Nephron progenitor cell (in vitro differentiated cells): ENCODE results near the gene GFER.

Experiments
- DNase-seq: peaks from one replicate; pipeline ENCODE4 v3.0.0; 2021
- H3K27ac Mint-ChIP-seq: 2 replicates; pipeline ENCODE4 v1.8.0; 2021; ENCODE audit warnings: mild to moderate bottlenecking, moderate library complexity, mixed read lengths
- H3K27me3 Mint-ChIP-seq: 2 replicates; pipeline ENCODE4 v1.8.0; 2021; ENCODE audit warnings: mild to moderate bottlenecking, low read depth, mixed read lengths; ENCODE audit not compliant: poor library complexity
- H3K36me3 Mint-ChIP-seq: 2 replicates; pipeline ENCODE4 v1.8.0; 2021; ENCODE audit warnings: low read depth, mixed read lengths
- H3K4me1 Mint-ChIP-seq: 2 replicates; pipeline ENCODE4 v1.8.0; 2021; ENCODE audit warnings: mixed read lengths
- H3K4me3 Mint-ChIP-seq: 2 replicates; pipeline ENCODE4 v1.8.0; 2021; ENCODE audit warnings: mild to moderate bottlenecking, moderate library complexity, mixed read lengths
- H3K9me3 Mint-ChIP-seq: 2 replicates; pipeline ENCODE4 v1.8.0; 2021; ENCODE audit warnings: mild to moderate bottlenecking, moderate library complexity, mixed read lengths
- CTCF ChIP-seq: fragments of 200-600 bp; sonication (generic); IDR thresholded peaks from 2 replicates; pipeline ENCODE4 v1.5.0; 2021; ENCODE audit warnings: antibody characterized with exemption

The GFER gene

GRCh38 chr16:2002406-2003230 is 18.6 kb downstream of the GFER start:
- Mint-ChIP-seq H3K36me3 (peaks cover 16% of the 10 kb centered on the region), H3K9me3 (no peaks in the 10 kb centered on the region), H3K27me3 (no peaks in the 10 kb centered on the region), H3K4me3 (no peak overlapping the region), H3K4me1 (peaks cover 31% of the 10 kb centered on the region), H3K27ac (no peak overlapping the region)
- TF ChIP-seq CTCF: no peak
- DNase-seq: no peak

- H3K4me1 Mint-ChIP-seq: peaks cover 38% of the 10 kb centered on the region
- no peak overlapping the region for H3K27ac Mint-ChIP-seq
- peaks cover 12% of the 10 kb centered on the region for H3K36me3 Mint-ChIP-seq
- H3K9me3 Mint-ChIP-seq: no peaks in the 10 kb centered on the region
- DNase-seq: no peak
- no peak overlapping the region for H3K4me3 Mint-ChIP-seq
- no peak for TF ChIP-seq CTCF
- H3K27me3 Mint-ChIP-seq: no peaks in the 10 kb centered on the region
Observed at GRCh38 chr16:2003231-2003826, 19.3 kb downstream of the GFER start.

- no peak overlapping the region for H3K4me3 Mint-ChIP-seq
- no peaks in the 10 kb centered on the region for H3K27me3 Mint-ChIP-seq
- H3K36me3 Mint-ChIP-seq: peaks cover 10% of the 10 kb centered on the region
- H3K4me1 Mint-ChIP-seq: peaks cover 45% of the 10 kb centered on the region
- peak; percentile 94 for TF ChIP-seq CTCF
- peak; percentile 98 for DNase-seq
- no peaks in the 10 kb centered on the region for H3K9me3 Mint-ChIP-seq
- no peak overlapping the region for H3K27ac Mint-ChIP-seq
Observed at GRCh38 chr16:2003827-2004641, 20.0 kb downstream of the GFER start.

- Mint-ChIP-seq H3K27ac (no peak overlapping the region), H3K27me3 (no peaks in the 10 kb centered on the region), H3K9me3 (no peaks in the 10 kb centered on the region), H3K4me1 (peaks cover 46% of the 10 kb centered on the region), H3K4me3 (no peak overlapping the region), H3K36me3 (peaks cover 10% of the 10 kb centered on the region)
- DNase-seq: no peak
- TF ChIP-seq CTCF: no peak
Observed at GRCh38 chr16:2004795-2005517, 21.0 kb downstream of the GFER start.

GRCh38 chr16:2005646-2006045 is 21.7 kb downstream of the GFER start:
- Mint-ChIP-seq H3K36me3 (peaks cover 10% of the 10 kb centered on the region), H3K4me3 (no peak overlapping the region), H3K4me1 (peaks cover 53% of the 10 kb centered on the region), H3K27ac (no peak overlapping the region), H3K9me3 (no peaks in the 10 kb centered on the region), H3K27me3 (no peaks in the 10 kb centered on the region)
- no peak for TF ChIP-seq CTCF
- DNase-seq: no peak
